ENCODE measurements around the gene PGS1. TPM values are rescaled to one million over a fixed set of nuclear protein-coding genes. Genes with fewer than 3 reads are reported as not detected.

Gene PGS1
- total and polyA plus RNA-seq, 8 donors, result 11.9 to 209 (median 31.6) TPM

DNA sequence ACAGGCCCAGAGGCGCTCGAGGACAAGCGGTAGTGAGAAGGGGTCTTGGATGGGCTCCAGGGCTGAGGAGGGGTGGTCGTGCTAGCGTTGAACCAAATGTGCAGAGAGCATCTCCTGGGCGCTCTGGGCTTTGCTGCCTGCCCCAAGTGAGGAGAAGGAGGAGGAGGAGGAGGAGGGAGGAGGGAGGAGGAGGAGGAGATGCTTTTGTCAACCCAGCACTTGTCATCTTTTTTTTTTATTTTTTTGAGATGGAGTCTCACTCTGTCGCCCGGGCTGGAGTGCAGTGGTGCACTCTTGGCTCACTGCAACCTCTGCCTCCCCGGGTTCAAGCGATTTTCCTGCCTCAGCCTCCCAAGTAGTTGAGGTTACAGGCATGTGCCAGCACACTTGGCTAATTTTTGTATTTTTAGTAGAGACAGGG, 59.8 kb downstream of the PGS1 start:
- DNase-seq, result no peak
- peaks cover 0 to 25% (median 8%) of the 10 kb centered on the region in 3 donors for H3K27me3 ChIP-seq
- H3K9me3 ChIP-seq, result no peaks in the 10 kb centered on the region
- peaks cover 0 to 10% (median 0%) of the 10 kb centered on the region in 4 donors for H3K4me1 ChIP-seq
- H3K27ac ChIP-seq, result no peak overlapping the region
- no peaks in the 10 kb centered on the region for H3K36me3 ChIP-seq
- intact Hi-C loops (cut with DNase I; ENCODE audit: low total_unique reads), result no loop called here
- WGBS, 5 donors, result 83 to 98% (median 86%) methylated on average over 6 to 10 of the region's 10 CpGs
- TF ChIP-seq, protein P1, sequence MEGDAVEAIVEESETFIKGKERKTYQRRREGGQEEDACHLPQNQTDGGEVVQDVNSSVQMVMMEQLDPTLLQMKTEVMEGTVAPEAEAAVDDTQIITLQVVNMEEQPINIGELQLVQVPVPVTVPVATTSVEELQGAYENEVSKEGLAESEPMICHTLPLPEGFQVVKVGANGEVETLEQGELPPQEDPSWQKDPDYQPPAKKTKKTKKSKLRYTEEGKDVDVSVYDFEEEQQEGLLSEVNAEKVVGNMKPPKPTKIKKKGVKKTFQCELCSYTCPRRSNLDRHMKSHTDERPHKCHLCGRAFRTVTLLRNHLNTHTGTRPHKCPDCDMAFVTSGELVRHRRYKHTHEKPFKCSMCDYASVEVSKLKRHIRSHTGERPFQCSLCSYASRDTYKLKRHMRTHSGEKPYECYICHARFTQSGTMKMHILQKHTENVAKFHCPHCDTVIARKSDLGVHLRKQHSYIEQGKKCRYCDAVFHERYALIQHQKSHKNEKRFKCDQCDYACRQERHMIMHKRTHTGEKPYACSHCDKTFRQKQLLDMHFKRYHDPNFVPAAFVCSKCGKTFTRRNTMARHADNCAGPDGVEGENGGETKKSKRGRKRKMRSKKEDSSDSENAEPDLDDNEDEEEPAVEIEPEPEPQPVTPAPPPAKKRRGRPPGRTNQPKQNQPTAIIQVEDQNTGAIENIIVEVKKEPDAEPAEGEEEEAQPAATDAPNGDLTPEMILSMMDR (IDR thresholded peaks at IDR 0.05), result no peak
- TF ChIP-seq POLR2AphosphoS5 (IDR thresholded peaks at IDR 0.05) (no peak), EP300 (IDR thresholded peaks at IDR 0.05) (no peak), POLR2A (IDR thresholded peaks at IDR 0.05) (no peak)
- H3K4me3 ChIP-seq, result no peak overlapping the region

DNA sequence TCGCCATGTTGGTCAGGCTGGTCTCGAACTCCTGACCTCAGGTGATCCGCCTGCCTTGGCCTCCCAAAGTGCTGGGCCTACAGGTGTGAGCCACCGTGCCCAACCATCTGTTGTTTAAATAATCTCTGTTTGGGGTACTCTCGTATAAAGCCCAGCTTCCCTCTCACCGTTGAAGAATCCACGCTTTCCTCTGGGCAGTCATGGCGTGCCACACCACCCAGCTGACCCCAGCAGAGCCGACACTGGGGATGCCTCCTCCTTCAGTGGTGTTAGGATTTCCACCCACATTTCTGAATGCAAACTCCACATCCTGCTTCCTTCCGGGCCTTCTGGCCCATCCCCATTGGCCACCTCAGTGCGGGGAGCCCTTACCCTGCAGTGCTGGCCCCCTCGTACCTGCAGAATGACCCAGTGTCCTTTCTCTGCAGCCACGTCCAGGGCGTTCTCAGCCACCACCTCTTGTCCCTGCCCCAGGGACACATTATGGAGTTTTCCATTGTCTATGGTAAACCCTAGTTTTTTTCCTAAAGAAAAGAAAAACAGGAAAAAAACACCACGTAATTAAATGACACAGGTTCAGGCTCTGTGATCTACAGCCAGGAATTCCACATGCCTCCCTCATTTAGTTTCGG, 60.4 kb downstream of the PGS1 start:
- H3K36me3 ChIP-seq, result no peaks in the 10 kb centered on the region
- H3K9me3 ChIP-seq, result no peaks in the 10 kb centered on the region
- H3K27ac ChIP-seq, result no peak overlapping the region
- H3K27me3 ChIP-seq, result peaks cover 0 to 25% (median 8%) of the 10 kb centered on the region in 3 donors
- H3K4me1 ChIP-seq, result peaks cover 0 to 10% (median 0%) of the 10 kb centered on the region in 4 donors
- WGBS, 5 donors, result 84 to 86% (median 85%) methylated on average over 16 of the region's 16 CpGs
- DNase-seq, result no peak
- no peak overlapping the region for H3K4me3 ChIP-seq
- intact Hi-C loops (cut with DNase I; ENCODE audit: low total_unique reads), result no loop called here
- no peak for TF ChIP-seq POLR2AphosphoS5 (IDR thresholded peaks at IDR 0.05)
- TF ChIP-seq EP300 (IDR thresholded peaks at IDR 0.05), result no peak
- TF ChIP-seq POLR2A (IDR thresholded peaks at IDR 0.05), result no peak
- TF ChIP-seq, protein P1 (IDR thresholded peaks at IDR 0.05), result no peak

DNA sequence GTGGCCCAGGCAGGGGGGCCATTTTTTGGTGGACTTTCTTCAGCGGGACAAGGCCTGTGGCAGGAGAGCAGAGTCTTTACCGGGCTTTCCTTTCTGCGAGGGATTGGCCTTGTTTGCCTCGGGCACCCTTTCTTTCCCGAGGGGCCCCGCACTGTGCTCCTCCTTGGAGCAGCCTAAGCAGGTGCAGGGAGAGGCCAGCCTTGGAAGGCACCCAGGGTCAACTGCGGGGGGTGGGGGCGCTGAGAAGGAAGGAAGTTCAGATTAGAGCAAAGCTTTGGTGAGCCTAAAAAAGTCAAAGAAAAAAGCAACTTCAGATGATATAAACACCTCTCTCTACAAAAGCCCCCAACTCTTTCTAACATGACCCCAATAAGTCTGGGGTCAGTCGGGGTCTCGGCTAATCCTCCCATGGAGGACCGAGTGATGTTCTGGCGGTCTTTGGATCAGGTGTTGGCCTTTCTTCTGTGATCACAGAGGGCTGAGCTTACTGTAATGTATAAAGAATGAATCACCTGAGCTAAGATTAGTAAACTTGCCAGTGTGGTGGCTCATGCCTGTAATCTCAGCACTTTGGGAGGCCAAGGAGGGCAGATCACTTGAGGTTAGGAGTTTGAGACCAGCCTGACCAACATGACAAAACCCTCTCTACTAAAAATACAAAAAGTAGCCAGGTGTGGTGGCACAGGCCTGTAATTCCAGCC, 63.0 kb downstream of the PGS1 start:
- DNase-seq, result no peak
- no peak for TF ChIP-seq EP300 (IDR thresholded peaks at IDR 0.05)
- TF ChIP-seq, protein P1 (IDR thresholded peaks at IDR 0.05), result no peak
- no peak for TF ChIP-seq POLR2AphosphoS5 (IDR thresholded peaks at IDR 0.05)
- no peak for TF ChIP-seq POLR2A (IDR thresholded peaks at IDR 0.05)
- Histone ChIP-seq H3K27ac (no peak overlapping the region), H3K4me1 (peaks cover 0 to 10% (median 0%) of the 10 kb centered on the region in 4 donors), H3K4me3 (no peak overlapping the region), H3K36me3 (no peaks in the 10 kb centered on the region), H3K9me3 (no peaks in the 10 kb centered on the region), H3K27me3 (peaks cover 0 to 16% (median 11%) of the 10 kb centered on the region in 3 donors)
- intact Hi-C loops (cut with DNase I; ENCODE audit: low total_unique reads), result no loop called here
- 32 to 57% (median 50%) methylated on average over 11 to 12 of the region's 12 CpGs for WGBS, 5 donors

- 59 to 65% (median 63%) methylated on average over 16 to 19 of the region's 19 CpGs for WGBS, 5 donors
These were observed 64.3 kb downstream of the PGS1 start for GRCh38 chr17:78442648-78443218.

More at GRCh38 chr17:78442648-78443218, 64.3 kb downstream of the PGS1 start:
- intact Hi-C loops (cut with DNase I; ENCODE audit: low total_unique reads), result no loop called here
- Histone ChIP-seq H3K27ac (peak overlapping the region in 1 of 5 donors; percentile 28), H3K4me3 (no peak overlapping the region), H3K4me1 (peaks cover 0 to 10% (median 0%) of the 10 kb centered on the region in 4 donors), H3K27me3 (peaks cover 0 to 4% (median 4%) of the 10 kb centered on the region in 3 donors), H3K9me3 (no peaks in the 10 kb centered on the region), H3K36me3 (no peaks in the 10 kb centered on the region)
- DNase-seq, result peak; percentile 48 to 66
- TF ChIP-seq POLR2A (IDR thresholded peaks at IDR 0.05), result no peak
- TF ChIP-seq EP300 (IDR thresholded peaks at IDR 0.05), result peak; percentile 35

Measured in stomach (tissue), 9 donors.